K562 (cell line): Measurements from ENCODE around the gene CEP68. TPM values are rescaled to one million over a fixed set of nuclear protein-coding genes. Genes with fewer than 3 reads are reported as not detected.

Experiments used
- AFF4 ChIP-seq: sonication (generic); formaldehyde crosslinking; IDR thresholded peaks from 2 replicates; pipeline ENCODE4 v1.8.0; 2023; ENCODE audit warnings: mild to moderate bottlenecking, missing genetic modification reagents
- BHLHE40 ChIP-seq: IDR thresholded peaks from 2 replicates; pipeline ENCODE4 v1.6.1; 2011; ENCODE audit warnings: low read length, improper control_type of control experiment
- E2F3 ChIP-seq: fragments of 250-450 bp; sonication (Bioruptor Pico); IDR thresholded peaks from 2 replicates; pipeline ENCODE4 v1.4.0; 2020; ENCODE audit warnings: mild to moderate bottlenecking
- GATAD2B ChIP-seq: fragments of 450-650 bp; IDR thresholded peaks from 2 replicates; pipeline ENCODE4 v1.6.1; 2017; ENCODE audit warnings: mild to moderate bottlenecking, borderline replicate concordance
- GTF2F1 ChIP-seq: IDR thresholded peaks from 2 replicates; pipeline ENCODE4 v1.6.1; 2011; ENCODE audit warnings: low read depth, low read length, improper control_type of control experiment
- HCFC1 ChIP-seq: IDR thresholded peaks from 2 replicates; pipeline ENCODE4 v1.6.1; 2012; ENCODE audit warnings: low read depth, low read length, improper control_type of control experiment
- HNRNPUL1 ChIP-seq: fragments of 200-400 bp; formaldehyde crosslinking; IDR thresholded peaks from 2 replicates; pipeline ENCODE4 v1.6.1; 2017; ENCODE audit warnings: low read length
- IRF2 ChIP-seq: sonication (generic); formaldehyde crosslinking; IDR thresholded peaks from 2 replicates; pipeline ENCODE4 v1.8.1; 2022; ENCODE audit warnings: mild to moderate bottlenecking, missing genetic modification reagents
- MAFK ChIP-seq: IDR thresholded peaks from 2 replicates; pipeline ENCODE4 v1.6.1; 2011; ENCODE audit warnings: low read length, improper control_type of control experiment
- MED1 ChIP-seq: sonication (generic); formaldehyde crosslinking; IDR thresholded peaks from 2 replicates; pipeline ENCODE4 v1.8.1; 2023; ENCODE audit warnings: missing genetic modification reagents, borderline replicate concordance
- POLR2G ChIP-seq: fragments of 200-400 bp; formaldehyde crosslinking; IDR thresholded peaks from 2 replicates; pipeline ENCODE4 v1.6.1; 2017; ENCODE audit warnings: low read depth, mild to moderate bottlenecking, antibody characterized with exemption, low read length, moderate library complexity
- PPARD ChIP-seq: fragments of 250-450 bp; sonication (Bioruptor Pico); IDR thresholded peaks from 2 replicates; pipeline ENCODE4 v1.8.0; 2022; ENCODE audit warnings: inconsistent platforms, mild to moderate bottlenecking, moderate library complexity
- RBFOX2 ChIP-seq: fragments of 200-400 bp; formaldehyde crosslinking; IDR thresholded peaks from 2 replicates; pipeline ENCODE4 v1.6.1; 2017; ENCODE audit warnings: low read depth, mild to moderate bottlenecking, low read length, moderate library complexity
- TBP ChIP-seq: optimal IDR thresholded peaks from 2 replicates; pipeline ENCODE3; 2011; ENCODE audit warnings: low read depth, low read length, improper control_type of control experiment
- TOE1 ChIP-seq, 2 experiments: fragments of 450-650 bp in 1 of 2; sonication (generic) in 1 of 2; formaldehyde crosslinking in 1 of 2; IDR thresholded peaks; 2 replicates each; pipeline versions ENCODE4 v1.7.1 to v1.8.0; 2016 to 2022; ENCODE audit warnings: borderline replicate concordance in 2 of 2, mild to moderate bottlenecking in 2 of 2, antibody characterized with exemption in 1 of 2, inconsistent platforms in 1 of 2, low read depth in 1 of 2, missing genetic modification reagents in 1 of 2, moderate library complexity in 1 of 2
- USF2 ChIP-seq: sonication (generic); formaldehyde crosslinking; IDR thresholded peaks from 2 replicates; pipeline ENCODE4 v1.5.0; 2020; ENCODE audit warnings: missing genetic modification reagents
- ZNF133 ChIP-seq: fragments of 250-450 bp; sonication (Bioruptor Pico); IDR thresholded peaks from 2 replicates; pipeline ENCODE4 v1.4.0; 2020; ENCODE audit warnings: mild to moderate bottlenecking
- ZNF146 ChIP-seq: IDR thresholded peaks from one replicate; pipeline ENCODE4 v1.6.1; 2018; ENCODE audit warnings: missing compliant biosample characterization; ENCODE audit not compliant: unreplicated experiment
- ZNF592 ChIP-seq: fragments of 450-650 bp; IDR thresholded peaks from 2 replicates; pipeline ENCODE4 v1.6.1; 2017; ENCODE audit warnings: antibody characterized with exemption, mild to moderate bottlenecking
- polyA plus RNA-seq, 8 experiments: library from polyadenylated mRNA; depleted of rRNA in 4 of 8; stranded (reverse) in 5 of 8; unstranded in 3 of 8; fragments of >200 nt; fragmentation: Nextera tagmentation in 2 of 8; fragmentation: Illumina TruSeq in 1 of 8; extraction: Ambion mirVana in 2 of 8; extraction: Trizol in 1 of 8; gene quantifications; 2 replicates each; pipeline versions ENCODE4 v1.2.1 to v1.2.3, GENCODE V29; 2011 to 2014; ENCODE audit warnings: inconsistent platforms in 1 of 8, missing spikeins in 1 of 8
- total RNA-seq, 7 experiments: library from RNA; depleted of rRNA in 6 of 7; stranded (reverse); fragments of >200 nt in 6 of 7; fragmentation: Illumina TruSeq in 2 of 7; extraction: Trizol in 2 of 7; gene quantifications; 2 replicates each; pipeline versions ENCODE4 v1.2.1 to v1.2.3, GENCODE V29; 2011 to 2021; ENCODE audit warnings: low replicate concordance in 1 of 7

Gene CEP68
- total and polyA plus RNA-seq, 9 of the 15 experiments (the other 6 are each of a cell fraction or from before 2014, with no cell fraction given): 1.4 to 8.5 (median 5.2) TPM

GRCh38 chr2:65056215-65057053 is at the start of gene CEP68 (continued):
- TF ChIP-seq ZNF592: no peak; the same call in none of the 2 replicates
- TF ChIP-seq ZNF133 (CRISPR knock-in tag): 0 out of 2 replicates have a peak, but pooled peaks have one; percentile 65
- TF ChIP-seq E2F3 (CRISPR knock-in tag): peak; percentile 64
- TF ChIP-seq BHLHE40: no peak
- no peak for TF ChIP-seq HNRNPUL1
- TF ChIP-seq USF2 (CRISPR knock-in tag): no peak
- TF ChIP-seq GTF2F1: no peak
- TF ChIP-seq PPARD: no peak
- TF ChIP-seq IRF2 (CRISPR knock-in tag): no peak
- no peak for TF ChIP-seq MAFK
- 0 out of 2 replicates have a peak, but pooled peaks have one; percentile 62 for TF ChIP-seq AFF4 (CRISPR knock-in tag)
- peak; percentile 14; the same call in 1 of the 2 replicates for TF ChIP-seq HCFC1
- TF ChIP-seq GATAD2B: peak; percentile 91; the same call in 1 of the 2 replicates
- TF ChIP-seq ZNF146: no peak
- peak; percentile 98 for TF ChIP-seq POLR2G
- TF ChIP-seq RBFOX2: peak; percentile 98
- TF ChIP-seq TBP: peak; percentile 77
- no peak for TF ChIP-seq TOE1 (IDR thresholded peaks at IDR 0.05; ENCODE audit: borderline replicate concordance)
- TF ChIP-seq TOE1 (CRISPR knock-in tag; IDR thresholded peaks at IDR 0.05; ENCODE audit: borderline replicate concordance, low read depth): no peak
- 0 out of 2 replicates have a peak, but pooled peaks have one; percentile 76 for TF ChIP-seq MED1 (CRISPR knock-in tag)
